Measurements from ENCODE around the gene SEC24C. TPM values are rescaled to one million over a fixed set of nuclear protein-coding genes. Genes with fewer than 3 reads are reported as not detected.

The SEC24C gene
- total RNA-seq, 4 donors from 2014 or later, result 25.3 to 75.9 (median 40.1) TPM

GRCh38 chr10:73774637-73775036, 30.5 kb downstream of the SEC24C start:
- no peak for TF ChIP-seq POLR2A (IDR thresholded peaks at IDR 0.05)
- peaks cover 3 to 16% of the 10 kb centered on the region in 2 donors for H3K4me1 ChIP-seq
- H3K27ac ChIP-seq, result peak overlapping the region in 1 of 2 donors; percentile 90
- no peak for DNase-seq
- H3K36me3 ChIP-seq, result no peaks in the 10 kb centered on the region
- H3K9me3 ChIP-seq, result no peaks in the 10 kb centered on the region
- intact Hi-C loops (cut with DNase I; ENCODE audit: low total_unique reads), result no loop called here
- no peaks in the 10 kb centered on the region for H3K27me3 ChIP-seq
- H3K4me3 ChIP-seq, result no peak overlapping the region

GRCh38 chr10:73779018-73779417, 34.8 kb downstream of the SEC24C start:
- no peaks in the 10 kb centered on the region for H3K36me3 ChIP-seq
- H3K4me3 ChIP-seq, result no peak overlapping the region
- intact Hi-C loops (cut with DNase I; ENCODE audit: low total_unique reads), result no loop called here
- DNase-seq, result no peak
- TF ChIP-seq POLR2A (IDR thresholded peaks at IDR 0.05), result no peak
- TF ChIP-seq CTCF (IDR thresholded peaks at IDR 0.05), result no peak
- peaks cover 2 to 3% of the 10 kb centered on the region in 2 donors for H3K4me1 ChIP-seq
- no peak overlapping the region for H3K27ac ChIP-seq
- H3K27me3 ChIP-seq, result no peaks in the 10 kb centered on the region
- H3K9me3 ChIP-seq, result no peaks in the 10 kb centered on the region

- Histone ChIP-seq H3K4me3 (no peak overlapping the region), H3K4me1 (peaks cover 0 to 3% of the 10 kb centered on the region in 2 donors), H3K9me3 (no peaks in the 10 kb centered on the region), H3K27ac (no peak overlapping the region), H3K27me3 (no peaks in the 10 kb centered on the region), H3K36me3 (no peaks in the 10 kb centered on the region)
- intact Hi-C loops (cut with DNase I; ENCODE audit: low total_unique reads), result no loop called here
- no peak for DNase-seq
- no peak for TF ChIP-seq CTCF (IDR thresholded peaks at IDR 0.05)
- TF ChIP-seq POLR2A (IDR thresholded peaks at IDR 0.05), result no peak
These were observed 35.5 kb downstream of the SEC24C start for GRCh38 chr10:73779539-73780197.

- intact Hi-C loops (cut with DNase I; ENCODE audit: low total_unique reads), result no loop called here
- Histone ChIP-seq H3K36me3 (no peaks in the 10 kb centered on the region), H3K27me3 (no peaks in the 10 kb centered on the region), H3K9me3 (no peaks in the 10 kb centered on the region), H3K27ac (no peak overlapping the region), H3K4me3 (no peak overlapping the region), H3K4me1 (peaks cover 0 to 3% of the 10 kb centered on the region in 2 donors)
- DNase-seq, result no peak
- TF ChIP-seq POLR2A (IDR thresholded peaks at IDR 0.05), result no peak
These were observed 36.1 kb downstream of the SEC24C start for GRCh38 chr10:73780301-73780700.

GRCh38 chr10:73780966-73781365, 36.8 kb downstream of the SEC24C start:
- no peaks in the 10 kb centered on the region for H3K4me1 ChIP-seq
- peak overlapping the region; percentile 75 to 84 for H3K4me3 ChIP-seq
- no peaks in the 10 kb centered on the region for H3K9me3 ChIP-seq
- no peak for DNase-seq
- intact Hi-C loops (cut with DNase I; ENCODE audit: low total_unique reads), result no loop called here
- H3K36me3 ChIP-seq, result no peaks in the 10 kb centered on the region
- TF ChIP-seq CTCF (IDR thresholded peaks at IDR 0.05) (no peak), POLR2A (IDR thresholded peaks at IDR 0.05) (no peak)
- H3K27ac ChIP-seq, result peak overlapping the region in 1 of 2 donors; percentile 91
- H3K27me3 ChIP-seq, result no peaks in the 10 kb centered on the region

GRCh38 chr10:73781548-73781878, 37.3 kb downstream of the SEC24C start:
- intact Hi-C loops (cut with DNase I; ENCODE audit: low total_unique reads), result no loop called here
- no peaks in the 10 kb centered on the region for H3K36me3 ChIP-seq
- H3K27ac ChIP-seq, result peak overlapping the region; percentile 91 to 94
- no peaks in the 10 kb centered on the region for H3K4me1 ChIP-seq
- H3K27me3 ChIP-seq, result no peaks in the 10 kb centered on the region
- TF ChIP-seq CTCF (IDR thresholded peaks at IDR 0.05) (no peak), POLR2A (IDR thresholded peaks at IDR 0.05) (no peak)
- H3K4me3 ChIP-seq, result peak overlapping the region; percentile 75 to 84
- no peak for DNase-seq
- no peaks in the 10 kb centered on the region for H3K9me3 ChIP-seq

Measured in uterus (tissue), 4 donors.